ENCODE results near the gene BBC3.
"Not testable (repeated sequence)": the region's sequence is repeated elsewhere in the genome, so short reads cannot be mapped to it uniquely, and the experiment has no call there.

BBC3 gene

GRCh38 chr19:47257411-47258169 lies 26.6 kb upstream of the BBC3 start:
- peak in 1 of 3 donors; percentile 23 for DNase-seq

- DNase-seq, result peak; percentile 100
Measured at GRCh38 chr19:47256693-47257410, 25.9 kb upstream of the BBC3 start.

- peak; percentile 96 to 97 (median 97) for DNase-seq
Measured at GRCh38 chr19:47255879-47256692, 25.1 kb upstream of the BBC3 start, which contains the start of gene CCDC9. Gene CCDC9, plus strand, starts transcription at chr19:47256525. Its CDS starts 1,876 bp downstream, at chr19:47258401.

- no peak for DNase-seq
Measured at GRCh38 chr19:47253970-47254369, 23.0 kb upstream of the BBC3 start.

- DNase-seq, result no peak
Measured at GRCh38 chr19:47253467-47253881, 22.5 kb upstream of the BBC3 start.

- DNase-seq, result not testable (repeated sequence)
Measured at GRCh38 chr19:47253016-47253415, 22.0 kb upstream of the BBC3 start.

- peak; percentile 82 to 92 (median 84) for DNase-seq
Measured at GRCh38 chr19:47247308-47247990, 16.4 kb upstream of the BBC3 start.

- peak; percentile 98 to 99 (median 98) for DNase-seq
Measured at GRCh38 chr19:47243776-47244547, 13.0 kb upstream of the BBC3 start.

GRCh38 chr19:47243364-47243775 lies 12.4 kb upstream of the BBC3 start:
- no peak for DNase-seq

GRCh38 chr19:47241919-47242577 lies 11.0 kb upstream of the BBC3 start:
- no peak for DNase-seq

- peak; percentile 71 to 94 (median 87) for DNase-seq
Measured at GRCh38 chr19:47240996-47241918, 10.3 kb upstream of the BBC3 start.

- DNase-seq, result no peak
Measured at GRCh38 chr19:47240556-47240955, 9.6 kb upstream of the BBC3 start.

- peak in 1 of 3 donors; percentile 39 for DNase-seq
Measured at GRCh38 chr19:47239610-47240296, 8.8 kb upstream of the BBC3 start.

- DNase-seq, result no peak
Measured at GRCh38 chr19:47239152-47239551, 8.2 kb upstream of the BBC3 start.

- no peak for DNase-seq
Measured at GRCh38 chr19:47236072-47236675, 5.2 kb upstream of the BBC3 start.

- peak; percentile 88 to 96 (median 91) for DNase-seq
Measured at GRCh38 chr19:47232422-47233211, 1.6 kb upstream of the BBC3 start.

- peak; percentile 91 to 99 (median 96) for DNase-seq
Measured at GRCh38 chr19:47231215-47232054, 436 bp upstream of the BBC3 start.

Data from suppressor macrophage treated with lipopolysaccharide for 1 hour (primary cell).